GM18519 (cell line): ENCODE data around the gene CBFA2T2.
"Not testable (repeated sequence)": the region's sequence is repeated elsewhere in the genome, so short reads cannot be mapped to it uniquely, and the experiment has no call there.

Experiments
- ATAC-seq: cut with Tn5 transposase; IDR thresholded peaks from one replicate; pipeline ENCODE4 v1.9.1; 2021; ENCODE audit warnings: mild to moderate bottlenecking, moderate library complexity; ENCODE audit not compliant: unreplicated experiment, low FRiP score

CBFA2T2 gene

DNA sequence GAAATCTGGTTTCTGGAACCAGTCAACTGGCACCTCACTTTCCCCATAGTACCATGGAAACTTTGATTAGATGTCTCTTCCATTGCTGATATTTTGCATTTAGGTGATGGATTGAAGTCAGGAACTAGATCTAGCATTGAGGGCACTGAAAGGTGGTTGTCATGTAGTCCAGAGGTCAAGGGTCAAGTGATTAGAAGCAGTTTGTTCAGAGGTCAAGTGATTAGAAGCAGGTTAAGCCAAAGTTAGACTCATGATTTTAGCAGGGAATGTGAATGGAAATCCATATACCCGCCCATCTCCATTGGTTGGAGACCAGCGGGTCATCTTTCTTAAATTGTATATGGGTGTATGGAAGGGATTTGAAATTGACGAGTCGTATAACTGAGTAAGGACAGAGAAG, 51.2 kb downstream of the CBFA2T2 start:
- ATAC-seq: no peak

DNA sequence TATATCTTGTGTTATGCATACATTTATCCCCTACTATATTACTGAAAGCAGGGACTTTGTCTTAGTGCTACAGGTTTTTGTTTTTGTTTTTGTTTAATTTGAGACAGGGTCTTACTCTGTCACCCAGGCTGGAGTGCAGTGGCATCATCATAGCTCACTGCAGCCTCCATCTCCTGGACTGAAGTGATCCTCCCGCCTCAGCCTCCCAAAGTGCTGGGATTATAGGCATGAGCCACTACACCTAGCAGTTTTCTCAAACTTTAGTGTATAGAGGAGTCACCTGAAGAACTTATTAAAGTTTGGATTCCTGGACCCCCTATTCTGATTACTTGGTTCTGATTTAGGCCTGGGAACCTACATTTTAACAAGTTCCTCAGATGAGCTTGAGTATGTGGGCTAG, 51.9 kb downstream of the CBFA2T2 start:
- no peak for ATAC-seq

DNA sequence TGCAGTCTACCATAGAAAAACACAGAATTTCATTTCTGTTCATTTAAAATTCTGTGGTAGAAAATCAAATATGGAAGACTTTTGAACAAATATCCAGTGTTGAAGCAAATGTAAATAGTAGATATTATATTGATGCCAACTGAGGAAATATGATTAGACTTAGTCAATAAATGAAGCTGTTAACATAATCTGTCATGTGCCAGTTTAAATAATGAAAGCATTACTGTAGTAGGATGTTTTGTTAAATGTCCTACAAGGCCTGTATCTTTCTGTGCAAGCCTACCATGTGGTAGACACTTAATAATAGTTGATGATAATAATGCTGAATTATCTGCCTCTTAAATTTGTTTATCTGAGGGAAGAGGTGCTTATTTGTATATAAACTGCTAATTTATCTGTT, 55.9 kb downstream of the CBFA2T2 start:
- ATAC-seq: no peak

DNA sequence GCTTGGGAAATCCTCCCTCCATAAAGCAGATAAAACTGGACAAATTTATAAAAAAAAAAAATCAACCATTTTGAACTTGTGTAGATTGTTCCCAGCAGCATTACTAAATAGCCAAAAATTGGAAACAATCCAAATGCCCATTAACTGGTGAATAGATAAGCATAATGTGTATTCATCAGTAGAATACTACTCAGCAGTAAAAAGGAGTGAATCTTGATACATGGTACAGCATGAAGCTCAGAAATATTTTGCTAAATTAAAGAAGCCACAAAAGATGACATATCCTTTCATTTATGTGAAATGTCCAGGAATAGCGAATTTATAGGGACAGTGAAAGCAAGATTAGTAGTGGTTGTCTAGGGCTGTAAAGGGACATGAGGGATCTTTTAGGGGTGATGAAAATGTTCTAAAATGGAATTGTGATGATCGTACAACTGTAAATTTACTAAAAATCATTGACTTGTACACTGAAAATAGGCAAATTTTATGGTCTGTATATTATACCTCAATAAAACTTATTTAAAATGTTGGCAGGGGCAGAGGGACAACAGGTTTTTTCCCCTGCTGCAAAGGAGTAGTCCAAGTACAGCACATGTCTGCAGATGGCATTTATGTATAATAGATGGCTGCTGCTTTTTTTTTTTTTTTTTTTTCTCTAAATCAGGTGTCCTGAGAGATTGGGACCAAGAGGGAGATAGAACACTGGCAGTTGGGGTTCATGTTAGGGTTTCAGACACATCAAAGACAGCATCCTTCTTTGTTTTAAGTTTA, 59.5 kb downstream of the CBFA2T2 start:
- ATAC-seq: no peak

DNA sequence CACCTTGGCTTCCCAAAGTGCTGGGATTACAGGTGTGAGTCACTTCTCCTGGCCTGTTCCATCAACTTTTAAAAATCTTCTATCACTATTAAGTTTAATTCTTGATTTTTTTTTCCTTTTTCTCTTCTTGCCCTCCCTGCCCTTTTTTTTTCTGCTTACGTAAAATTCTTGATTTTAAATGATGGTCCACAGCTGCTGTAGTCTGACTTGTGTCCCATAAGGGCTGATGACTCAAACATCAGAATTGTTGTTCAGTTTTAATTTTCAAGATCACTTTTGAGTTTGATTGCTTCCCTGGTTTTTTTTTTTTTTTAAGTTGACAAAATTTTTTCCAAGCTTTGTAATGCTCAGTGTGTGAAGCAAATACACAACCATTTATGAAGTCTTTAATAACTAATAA, 61.9 kb downstream of the CBFA2T2 start:
- ATAC-seq: no peak

DNA sequence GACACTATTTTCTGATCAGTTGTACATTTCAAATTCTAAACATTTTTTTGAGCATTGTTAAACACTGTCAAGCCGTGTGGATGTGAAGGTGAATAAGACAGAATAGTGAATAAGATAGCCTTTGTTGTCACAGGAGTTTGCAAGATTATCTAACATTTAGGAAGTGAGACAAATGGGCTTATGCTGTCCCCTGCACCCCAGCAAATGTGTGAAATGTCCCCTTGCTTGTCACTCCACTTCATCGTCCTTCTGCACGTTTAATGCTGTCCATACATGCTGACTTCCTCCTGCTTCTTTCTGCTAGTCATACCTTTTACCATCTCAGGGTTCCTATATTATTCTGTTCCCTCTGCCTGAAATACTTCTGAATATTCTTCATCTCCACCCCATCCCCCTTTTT, 62.6 kb downstream of the CBFA2T2 start:
- ATAC-seq: no peak

DNA sequence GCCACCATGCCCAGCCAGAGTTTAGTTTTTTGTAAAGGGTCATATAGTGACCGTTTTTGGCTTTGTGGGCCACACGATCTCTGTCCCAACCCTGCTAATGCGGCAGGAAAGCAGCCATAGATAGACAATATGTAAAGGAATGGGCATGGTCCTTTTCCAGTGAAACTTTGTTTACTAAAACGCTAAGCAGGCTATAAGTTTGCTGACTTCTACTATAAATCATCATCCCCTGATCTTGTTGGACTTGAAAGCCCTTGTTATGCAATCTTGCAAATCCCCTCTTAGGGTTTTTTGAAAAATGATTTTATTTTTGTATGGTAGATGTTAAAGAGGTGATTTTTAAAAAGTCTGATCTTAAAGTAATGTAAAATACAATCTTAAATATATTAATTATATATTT, 63.6 kb downstream of the CBFA2T2 start:
- no peak for ATAC-seq

DNA sequence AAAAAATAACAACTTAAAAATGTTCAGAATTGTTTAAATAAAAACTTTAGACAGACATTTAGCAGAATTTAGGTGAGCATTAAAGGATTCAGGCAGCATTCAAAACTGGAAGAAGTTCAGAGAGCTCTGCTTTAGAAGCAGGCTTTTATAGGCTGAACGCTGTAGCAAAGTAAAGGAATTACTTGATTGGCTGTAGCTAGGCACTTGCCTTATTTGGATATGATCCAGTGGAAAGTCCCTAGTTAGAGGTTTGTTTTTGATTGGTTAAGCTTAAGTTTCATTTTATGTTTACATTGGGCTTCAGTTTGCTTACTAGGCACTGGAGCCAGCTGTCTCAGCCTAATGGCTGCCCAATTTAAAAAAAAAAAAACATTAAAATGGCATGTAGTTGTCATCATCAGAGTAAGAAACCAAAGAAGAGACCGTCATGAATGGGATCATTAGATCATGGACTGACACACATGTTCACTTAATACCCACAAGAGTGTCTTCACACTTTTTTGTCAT, 65.1 kb downstream of the CBFA2T2 start:
- peak; percentile 95 for ATAC-seq

DNA sequence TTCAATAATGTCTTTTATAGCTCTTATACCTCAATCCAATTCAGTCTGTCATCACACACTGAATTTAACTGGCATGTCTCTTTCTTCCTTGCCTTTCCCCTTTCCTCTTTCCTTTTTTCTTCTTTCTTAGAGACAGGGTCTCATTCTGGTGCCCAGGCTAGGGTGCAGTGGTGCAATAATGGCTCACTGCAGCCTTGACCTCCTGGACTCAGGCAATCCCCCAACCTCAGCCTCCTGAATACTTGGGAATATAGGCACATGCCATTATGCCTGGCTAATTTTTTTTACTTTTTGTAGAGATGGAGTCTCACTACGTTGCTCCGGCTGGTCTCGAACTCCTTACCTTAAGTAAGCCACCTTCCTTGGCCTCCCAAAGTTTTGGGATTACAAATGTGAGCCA, 65.9 kb downstream of the CBFA2T2 start:
- ATAC-seq: no peak

DNA sequence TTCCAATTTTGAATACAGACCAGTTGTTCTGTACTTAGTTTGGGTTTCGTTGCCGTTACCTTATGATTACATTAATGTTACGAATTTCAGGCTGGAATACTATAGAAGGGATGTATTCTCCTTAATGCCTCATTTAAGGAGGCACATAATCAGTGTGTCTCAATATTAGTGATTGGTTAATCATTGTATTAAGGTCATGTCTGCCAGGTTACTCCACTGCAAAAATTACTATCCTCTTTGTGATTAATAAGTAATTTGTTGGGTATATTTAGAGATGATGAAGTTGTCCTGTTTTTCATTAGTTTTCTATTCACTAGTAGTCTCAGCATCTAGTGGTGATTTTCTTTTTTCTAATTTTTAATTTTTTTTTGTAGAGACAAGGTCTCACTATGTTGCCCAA, 66.3 kb downstream of the CBFA2T2 start:
- ATAC-seq: no peak

DNA sequence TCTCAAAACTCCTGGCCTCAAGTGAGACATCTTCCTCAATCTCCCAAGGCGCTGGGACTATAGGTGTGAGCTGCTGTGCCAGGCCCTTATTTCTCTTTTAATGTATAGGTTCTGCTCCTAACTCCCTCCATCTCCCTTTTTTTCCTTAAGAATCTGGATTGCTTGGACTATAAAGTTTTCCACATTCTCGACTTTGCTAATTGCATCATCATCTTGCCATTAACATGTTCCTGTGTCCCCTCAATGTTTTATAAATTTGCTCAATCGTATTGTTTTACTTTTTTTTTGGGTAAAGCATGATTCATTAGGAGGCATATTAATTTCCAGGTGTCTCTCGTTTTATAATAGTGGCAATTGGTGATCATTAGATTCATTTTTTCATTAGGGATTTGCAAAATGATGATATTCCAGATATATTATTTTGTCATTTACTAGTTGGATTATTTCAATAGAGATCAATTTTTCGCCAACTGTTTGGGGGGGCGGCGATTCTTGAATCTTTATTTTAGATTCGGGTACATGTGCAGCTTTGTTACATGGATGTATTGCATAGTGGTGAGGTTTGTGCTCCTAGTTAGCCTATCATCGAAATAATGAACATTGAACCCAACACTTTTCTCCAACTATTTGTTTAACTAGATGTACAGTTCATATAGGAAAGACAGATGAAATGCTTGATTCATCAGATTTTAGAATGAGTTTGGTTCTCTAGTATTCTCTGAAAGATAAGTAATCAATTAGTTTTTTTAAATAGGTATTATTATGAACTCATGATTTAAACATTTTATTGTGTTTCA, 68.7 kb downstream of the CBFA2T2 start:
- no peak for ATAC-seq

DNA sequence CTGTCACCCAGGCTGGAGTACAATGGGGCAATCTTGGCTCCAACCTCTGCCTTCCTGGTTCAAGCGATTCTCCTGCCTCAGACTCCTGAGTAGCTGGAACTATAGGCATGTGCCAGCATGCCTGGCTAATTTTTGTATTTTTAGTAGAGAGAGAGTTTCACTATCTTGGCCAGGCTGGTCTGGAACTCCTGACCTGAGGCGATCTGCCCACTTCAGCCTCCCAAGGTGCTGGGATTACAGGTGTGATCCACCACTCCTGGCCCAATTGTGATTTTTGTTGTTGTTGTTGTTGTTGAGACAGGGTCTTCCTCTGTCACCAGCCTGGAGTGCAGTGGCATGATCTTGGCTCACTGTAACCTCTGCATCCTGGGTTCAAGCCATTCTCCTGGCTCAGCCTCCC, 69.3 kb downstream of the CBFA2T2 start:
- ATAC-seq: no peak

DNA sequence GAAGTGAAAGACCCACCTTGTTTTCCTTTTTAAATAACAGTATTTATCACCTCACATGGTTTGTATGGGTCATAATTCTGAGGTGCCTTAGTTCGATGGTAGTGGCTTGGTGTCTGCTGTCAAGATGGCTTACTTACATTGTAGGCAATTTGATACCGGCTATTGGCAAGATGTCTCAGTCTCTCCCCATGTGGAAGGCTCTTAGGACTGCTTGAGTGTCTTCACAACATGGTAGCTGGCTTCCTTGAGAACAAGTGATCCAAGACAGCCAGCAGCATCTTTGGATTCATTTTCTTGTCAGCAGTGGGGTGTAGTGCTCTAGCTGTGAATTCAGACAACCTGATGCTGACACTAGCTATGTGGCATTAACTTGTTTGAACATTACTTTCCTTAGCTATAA, 70.1 kb downstream of the CBFA2T2 start:
- no peak for ATAC-seq

DNA sequence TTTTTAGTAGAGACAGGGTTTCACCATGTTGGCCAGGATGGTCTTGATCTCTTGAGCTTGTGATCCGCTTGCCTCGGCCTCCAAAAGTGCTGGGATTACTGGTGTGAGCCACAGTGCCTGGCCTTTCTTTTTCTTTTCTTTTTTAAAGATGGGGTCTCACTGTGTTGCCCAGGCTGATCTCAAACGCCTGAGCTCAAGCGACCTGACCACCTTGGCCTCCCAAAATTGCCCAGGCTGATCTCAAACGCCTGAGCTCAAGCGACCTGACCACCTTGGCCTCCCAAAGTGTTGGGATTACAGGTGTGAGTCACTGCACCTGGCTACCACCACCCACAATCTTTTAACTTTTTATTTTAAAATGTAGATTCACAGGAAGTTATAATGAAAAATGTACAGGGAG, 71.2 kb downstream of the CBFA2T2 start:
- ATAC-seq: not testable (repeated sequence)

DNA sequence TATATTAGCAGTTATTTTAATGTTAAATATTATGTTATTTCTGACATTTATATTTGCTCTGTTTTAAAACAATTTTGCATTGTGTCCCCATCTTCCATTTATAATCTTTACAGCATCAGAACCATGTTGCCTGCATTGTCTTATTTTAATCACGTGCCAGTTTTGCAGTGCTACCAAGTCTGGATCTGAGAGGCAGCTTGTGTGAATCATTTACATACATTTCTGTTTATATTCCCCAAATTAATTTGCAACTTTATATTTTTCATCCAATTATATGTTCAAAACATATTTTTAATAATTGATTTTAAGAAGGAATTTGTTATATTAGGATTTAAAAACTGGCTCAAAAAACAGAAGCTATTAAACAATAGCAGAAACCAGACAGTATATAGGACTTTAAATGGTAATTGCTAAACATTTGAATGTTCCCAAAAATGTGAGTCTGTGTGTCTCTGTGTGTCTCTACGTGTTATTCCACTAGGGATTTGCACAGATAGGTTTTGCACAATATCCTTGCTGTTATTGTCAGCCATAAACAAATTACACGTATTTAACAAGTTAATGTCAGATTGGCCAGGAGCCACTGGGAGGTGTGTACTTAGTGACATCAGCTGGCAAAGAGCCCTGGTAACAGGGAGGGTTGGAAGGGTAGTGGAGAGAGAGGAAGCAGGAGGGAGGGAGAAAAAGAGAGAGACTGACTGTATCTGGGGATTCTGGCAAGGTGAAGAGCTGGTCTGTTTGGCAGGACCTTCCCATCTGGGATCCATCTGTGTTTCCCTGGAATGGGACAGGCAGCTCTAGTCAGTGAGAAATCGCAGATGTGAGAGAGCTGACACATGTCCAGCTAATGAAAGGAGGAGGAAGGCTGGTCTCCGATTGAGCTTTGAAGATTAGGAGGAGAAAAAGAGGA, 72.1 kb downstream of the CBFA2T2 start:
- no peak for ATAC-seq

DNA sequence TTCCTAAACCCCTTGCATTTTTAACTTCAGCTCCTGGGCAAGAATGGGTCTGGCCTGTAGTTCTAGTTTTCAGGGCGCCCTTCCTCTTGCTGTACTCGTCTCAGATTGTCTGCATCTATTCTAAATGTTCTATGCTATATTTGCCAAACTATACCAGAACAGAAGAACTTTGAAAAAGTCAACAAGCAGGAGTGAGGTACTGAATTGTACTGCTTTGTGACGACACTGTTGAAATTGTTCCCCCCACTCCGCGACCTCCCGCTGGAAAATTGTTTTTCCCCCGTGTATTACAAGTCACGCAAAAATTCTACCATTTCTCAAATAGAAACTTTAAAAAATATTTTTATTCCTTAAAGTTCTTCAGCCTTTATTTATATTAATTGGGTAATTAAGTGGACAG, 73.9 kb downstream of the CBFA2T2 start:
- ATAC-seq: no peak

DNA sequence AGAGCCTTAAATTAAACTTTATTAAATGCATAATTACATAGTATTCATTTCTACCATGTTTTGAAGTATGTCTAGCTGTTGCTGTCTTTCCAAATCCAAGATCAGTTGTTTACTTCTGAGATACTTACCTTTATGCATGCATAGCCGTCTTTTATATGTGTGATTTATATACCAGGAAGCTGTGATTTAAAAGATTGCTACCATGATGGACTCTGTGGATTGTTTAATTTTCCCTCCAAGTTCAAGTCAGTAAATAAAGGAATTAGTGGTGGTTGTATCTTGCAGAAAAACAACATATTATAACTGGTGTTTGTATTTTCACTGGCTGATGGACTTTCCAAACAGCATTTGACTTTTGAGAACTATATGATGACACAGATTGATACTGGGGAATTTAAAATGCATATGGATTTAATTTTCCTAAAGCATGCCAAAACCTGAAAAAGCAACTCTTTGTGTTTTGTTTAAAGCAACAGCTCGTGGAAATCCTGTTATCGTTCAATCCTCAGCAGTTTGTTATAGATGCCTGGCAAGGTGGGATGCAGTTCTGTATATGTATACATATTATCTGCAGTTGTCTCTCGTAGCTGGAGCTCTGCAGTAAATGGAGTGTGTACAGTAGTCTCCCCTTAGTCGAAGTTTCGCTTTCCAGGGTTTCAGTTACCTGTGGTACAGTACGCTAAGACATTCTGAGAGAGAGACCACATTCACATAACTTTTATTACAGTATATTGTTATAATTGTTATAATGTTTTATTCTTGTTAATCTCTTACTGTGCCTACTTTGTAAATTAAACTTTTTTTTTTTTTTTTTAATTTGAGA, 77.1 kb downstream of the CBFA2T2 start:
- no peak for ATAC-seq

DNA sequence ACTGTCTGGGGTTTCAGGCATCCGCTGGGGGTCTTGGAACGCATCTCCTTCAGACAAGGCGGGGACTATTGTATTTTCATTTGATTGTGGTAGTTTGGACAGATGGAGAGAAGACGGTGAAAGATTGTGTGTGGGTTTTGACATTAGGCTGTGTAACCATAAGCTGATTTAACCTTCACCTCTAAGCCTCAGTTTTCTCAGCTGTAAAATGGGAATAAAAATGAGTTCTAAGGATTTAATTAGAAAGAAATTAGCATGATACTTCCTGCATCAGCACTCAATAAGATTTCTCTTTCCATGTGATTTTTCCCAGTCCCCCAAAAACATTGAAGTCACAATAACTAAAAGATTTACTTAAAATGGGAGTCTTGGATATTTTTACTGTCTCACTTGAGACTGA, 78.1 kb downstream of the CBFA2T2 start:
- ATAC-seq: no peak

DNA sequence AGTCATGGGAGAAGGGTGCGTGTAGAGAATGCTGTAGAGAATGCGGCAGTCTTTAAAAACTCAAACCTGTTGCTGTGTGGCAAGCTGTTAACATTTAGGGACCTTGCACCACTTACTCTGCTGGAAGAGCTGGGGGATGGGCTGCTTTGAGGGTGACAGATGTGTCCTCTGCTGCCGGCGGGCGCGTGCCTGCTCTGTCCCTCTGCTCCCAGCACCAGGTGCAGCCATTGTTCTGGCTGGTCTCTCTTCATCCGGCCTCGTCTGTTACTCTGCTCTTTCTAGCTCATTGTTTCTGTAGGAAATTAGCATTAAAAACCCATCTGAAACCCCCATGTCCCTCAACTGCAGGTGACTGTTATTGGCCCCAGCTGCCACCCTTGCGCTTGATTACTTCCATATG, 78.5 kb downstream of the CBFA2T2 start:
- ATAC-seq: no peak
